Femur (tissue), 1 donor: ENCODE data around the gene SLC25A21.
"Not testable (repeated sequence)": the region's sequence is repeated elsewhere in the genome, so short reads cannot be mapped to it uniquely, and the experiment has no call there.

Experiments
- DNase-seq: peaks from one replicate; pipeline ENCODE4 v3.0.0-alpha.2; 2017

Gene SLC25A21

GRCh38 chr14:36935976-36936678 is 236.3 kb downstream of the SLC25A21 start:
- no peak for DNase-seq

GRCh38 chr14:36934304-36934703 is 238.1 kb downstream of the SLC25A21 start:
- DNase-seq, result no peak

- DNase-seq, result no peak
Measured at GRCh38 chr14:36931791-36932190, 240.6 kb downstream of the SLC25A21 start.

- DNase-seq, result no peak
Measured at GRCh38 chr14:36928432-36928831, 244.0 kb downstream of the SLC25A21 start.

- DNase-seq, result no peak
Measured at GRCh38 chr14:36925094-36925493, 247.3 kb downstream of the SLC25A21 start.

- DNase-seq, result no peak
Measured at GRCh38 chr14:36916668-36917067, 255.7 kb downstream of the SLC25A21 start.

GRCh38 chr14:36915081-36915480 is 257.3 kb downstream of the SLC25A21 start:
- DNase-seq, result no peak

GRCh38 chr14:36910578-36910977 is 261.8 kb downstream of the SLC25A21 start:
- DNase-seq, result no peak

GRCh38 chr14:36905272-36905888 is 267.0 kb downstream of the SLC25A21 start:
- no peak for DNase-seq

GRCh38 chr14:36901861-36902260 is 270.5 kb downstream of the SLC25A21 start:
- no peak for DNase-seq

- no peak for DNase-seq
Measured at GRCh38 chr14:36900846-36901245, 271.6 kb downstream of the SLC25A21 start.

GRCh38 chr14:36896300-36896699 is 276.1 kb downstream of the SLC25A21 start:
- not testable (repeated sequence) for DNase-seq

GRCh38 chr14:36884049-36884448 is 288.4 kb downstream of the SLC25A21 start:
- no peak for DNase-seq

- no peak for DNase-seq
Measured at GRCh38 chr14:36880276-36880675, 292.1 kb downstream of the SLC25A21 start.

GRCh38 chr14:36879558-36879957 is 292.8 kb downstream of the SLC25A21 start:
- no peak for DNase-seq

- DNase-seq, result no peak
Measured at GRCh38 chr14:36874396-36875138, 297.8 kb downstream of the SLC25A21 start.

GRCh38 chr14:36870776-36871175 is 301.6 kb downstream of the SLC25A21 start:
- no peak for DNase-seq

GRCh38 chr14:36869125-36869524 is 303.3 kb downstream of the SLC25A21 start:
- no peak for DNase-seq

GRCh38 chr14:36866867-36867266 is 305.5 kb downstream of the SLC25A21 start:
- DNase-seq, result no peak

- no peak for DNase-seq
Measured at GRCh38 chr14:36863271-36863670, 309.1 kb downstream of the SLC25A21 start.

GRCh38 chr14:36862237-36862636 is 310.2 kb downstream of the SLC25A21 start:
- DNase-seq, result not testable (repeated sequence)

- DNase-seq, result no peak
Measured at GRCh38 chr14:36860831-36861230, 311.6 kb downstream of the SLC25A21 start.

- DNase-seq, result no peak
Measured at GRCh38 chr14:36859119-36859518, 313.3 kb downstream of the SLC25A21 start.
